Neuronal stem cell (in vitro differentiated cells): ENCODE measurements around the gene PLPP2.

Source experiments
- DNase-seq: peaks from one replicate; pipeline ENCODE4 v3.0.0-alpha.2; 2013; ENCODE audit warnings: low spot score
- H2AFZ ChIP-seq: one replicate; pipeline ENCODE4 v1.6.1; 2013; ENCODE audit warnings: mild to moderate bottlenecking, low read length, inconsistent platforms
- H2AK5ac ChIP-seq: 2 replicates; pipeline ENCODE4 v1.6.1; 2013; ENCODE audit warnings: low read depth, mild to moderate bottlenecking, inconsistent platforms, low read length, moderate library complexity, mixed read lengths
- H2BK120ac ChIP-seq: 2 replicates; pipeline ENCODE4 v1.6.1; 2013; ENCODE audit warnings: low read depth, mild to moderate bottlenecking, inconsistent platforms, low read length, moderate library complexity, mixed read lengths
- H2BK12ac ChIP-seq: one replicate; pipeline ENCODE4 v1.6.1; 2013; ENCODE audit warnings: low read length, inconsistent platforms
- H2BK15ac ChIP-seq: 2 replicates; pipeline ENCODE4 v1.6.1; 2013; ENCODE audit warnings: mild to moderate bottlenecking, low read length, inconsistent platforms, mixed read lengths
- H2BK5ac ChIP-seq: one replicate; pipeline ENCODE4 v1.6.1; 2013; ENCODE audit warnings: inconsistent platforms, mild to moderate bottlenecking, low read length, moderate library complexity
- H3K14ac ChIP-seq: one replicate; pipeline ENCODE4 v1.6.1; 2013; ENCODE audit warnings: low read length, inconsistent platforms
- H3K18ac ChIP-seq: 2 replicates; pipeline ENCODE4 v1.6.1; 2013; ENCODE audit warnings: low read length, inconsistent platforms
- H3K23ac ChIP-seq: 2 replicates; pipeline ENCODE4 v1.6.1; 2013; ENCODE audit warnings: low read depth, mild to moderate bottlenecking, mixed read lengths, low read length, inconsistent platforms; ENCODE audit not compliant: poor library complexity
- H3K27ac ChIP-seq: replicated peaks from 3 replicates; pipeline ENCODE4 v1.5.1; 2013; ENCODE audit warnings: low read length, inconsistent platforms
- H3K27me3 ChIP-seq, 3 experiments: 2 replicates each; pipeline ENCODE4 v1.6.1; 2013; ENCODE audit warnings: low read length in 3 of 3, mild to moderate bottlenecking in 2 of 3, inconsistent platforms in 1 of 3, low read depth in 1 of 3, mixed read lengths in 1 of 3, moderate library complexity in 1 of 3; ENCODE audit not compliant: control insufficient read depth in 3 of 3, insufficient read depth in 3 of 3
- H3K36me3 ChIP-seq, 2 donors: replicated peaks in 1 of 2; 2 replicates each; pipeline ENCODE4 v1.6.1; 2013; ENCODE audit warnings: low read length in 2 of 2; ENCODE audit not compliant: control insufficient read depth in 2 of 2, insufficient read depth in 2 of 2
- H3K4ac ChIP-seq: 2 replicates; pipeline ENCODE4 v1.6.1; 2013; ENCODE audit warnings: inconsistent platforms, mild to moderate bottlenecking, low read length, moderate library complexity
- H3K4me1 ChIP-seq, 2 donors: 1 replicate in 1 of 2; 2 replicates in 1 of 2; pipeline ENCODE4 v1.6.1; 2013; ENCODE audit warnings: low read length in 2 of 2, low read depth in 1 of 2; ENCODE audit not compliant: control insufficient read depth in 2 of 2, insufficient read depth in 1 of 2
- H3K4me2 ChIP-seq: one replicate; pipeline ENCODE4 v1.6.1; 2013; ENCODE audit warnings: mild to moderate bottlenecking, low read length, inconsistent platforms; ENCODE audit not compliant: insufficient read depth, poor library complexity, severe bottlenecking
- H3K4me3 ChIP-seq, 2 donors: 2 replicates each; pipeline ENCODE4 v1.5.1; 2013; ENCODE audit warnings: low read length in 2 of 2, mild to moderate bottlenecking in 2 of 2, inconsistent platforms in 1 of 2, moderate library complexity in 1 of 2
- H3K79me1 ChIP-seq: one replicate; pipeline ENCODE4 v1.6.1; 2013; ENCODE audit warnings: low read depth, mild to moderate bottlenecking, inconsistent platforms, low read length, moderate library complexity
- H3K9ac ChIP-seq: one replicate; pipeline ENCODE4 v1.6.1; 2013; ENCODE audit warnings: mild to moderate bottlenecking, low read depth, low read length, inconsistent platforms; ENCODE audit not compliant: poor library complexity
- H3K9me3 ChIP-seq, 2 donors: replicated peaks in 1 of 2; 2 replicates each; pipeline versions ENCODE3 to v1.6.1; 2013; ENCODE audit warnings: low read length in 2 of 2, mild to moderate bottlenecking in 2 of 2, inconsistent platforms in 1 of 2, low read depth in 1 of 2, mixed read lengths in 1 of 2, moderate library complexity in 1 of 2; ENCODE audit not compliant: control insufficient read depth in 2 of 2, insufficient read depth in 1 of 2
- H4K8ac ChIP-seq: one replicate; pipeline ENCODE4 v1.6.1; 2013; ENCODE audit warnings: low read depth, mild to moderate bottlenecking, inconsistent platforms, low read length, moderate library complexity
- H4K91ac ChIP-seq: one replicate; pipeline ENCODE4 v1.6.1; 2013; ENCODE audit warnings: low read length, low read depth, mild to moderate bottlenecking, inconsistent platforms; ENCODE audit not compliant: poor library complexity
- WGBS, 2 donors: extraction: QIAGEN DNeasy Blood & Tissue Kit; methylation state at CpG; one replicate each; pipeline ENCODE4 v1.1.7; 2013; ENCODE audit warnings: missing lambda C conversion rate in 2 of 2, mixed read lengths in 1 of 2; ENCODE audit not compliant: insufficient read length in 2 of 2, insufficient replicate concordance in 1 of 2; ENCODE audit errors: extremely low coverage in 2 of 2; 5-methylcytosine and 5-hydroxymethylcytosine counted together

Gene PLPP2

DNA sequence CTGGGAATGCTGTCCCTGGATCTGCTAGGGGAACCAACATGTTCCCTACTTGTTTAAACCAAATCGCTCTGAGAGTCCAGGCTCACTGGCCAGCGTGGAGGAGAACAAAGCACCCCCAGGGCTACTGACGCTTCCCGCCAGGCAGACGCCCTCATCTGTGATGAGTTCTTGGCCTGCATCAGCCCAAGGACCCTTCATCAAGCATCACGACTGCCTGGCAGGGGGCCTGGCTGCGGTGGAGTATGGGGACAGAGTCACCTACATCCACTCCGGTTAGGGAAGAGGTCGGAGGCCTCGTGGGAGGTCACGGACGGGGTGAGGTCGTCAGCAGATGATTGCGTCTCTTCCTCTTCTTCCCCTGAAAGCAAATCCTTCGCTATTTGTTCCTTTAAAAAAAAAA is 35.7 kb upstream of the PLPP2 start:
- Histone ChIP-seq H4K8ac (no peak overlapping the region), H2AFZ (no peak overlapping the region), H3K36me3 (peaks cover 78 to 96% of the 10 kb centered on the region in 2 donors), H2BK15ac (no peak overlapping the region), H3K4me2 (no peak overlapping the region), H2BK5ac (no peak overlapping the region), H2BK12ac (no peak overlapping the region), H2AK5ac (no peak overlapping the region), H2BK120ac (no peak overlapping the region), H3K27ac (no peak overlapping the region), H3K4ac (no peak overlapping the region), H3K23ac (no peak overlapping the region), H3K79me1 (peaks cover 9% of the 10 kb centered on the region), H3K9me3 (peaks cover 29 to 56% of the 10 kb centered on the region in 2 donors), H3K27me3 (no peaks in the 10 kb centered on the region), H3K4me3 (no peak overlapping the region), H3K14ac (no peak overlapping the region), H3K9ac (no peak overlapping the region), H3K4me1 (no peaks in the 10 kb centered on the region), H3K18ac (no peak overlapping the region), H4K91ac (no peak overlapping the region)
- no peak for DNase-seq
- WGBS, 2 donors = no CpG with 5 or more reads among the region's 15 CpGs

GRCh38 chr19:325937-326565 is 34.8 kb upstream of the PLPP2 start:
- H3K4ac ChIP-seq = no peak overlapping the region
- no peak overlapping the region for H3K4me2 ChIP-seq
- H2BK120ac ChIP-seq = no peak overlapping the region
- no CpG with 5 or more reads among the region's 33 CpGs for WGBS, 2 donors
- no peak overlapping the region for H3K18ac ChIP-seq
- H3K9ac ChIP-seq = peak overlapping the region; percentile 51
- H3K36me3 ChIP-seq = peaks cover 77 to 96% of the 10 kb centered on the region in 2 donors
- no peak overlapping the region for H2BK12ac ChIP-seq
- no peaks in the 10 kb centered on the region for H3K27me3 ChIP-seq
- H3K27ac ChIP-seq = no peak overlapping the region
- H3K79me1 ChIP-seq = peaks cover 9% of the 10 kb centered on the region
- no peak overlapping the region for H3K14ac ChIP-seq
- H2BK15ac ChIP-seq = no peak overlapping the region
- DNase-seq = no peak
- H4K8ac ChIP-seq = no peak overlapping the region
- H2BK5ac ChIP-seq = no peak overlapping the region
- H3K4me3 ChIP-seq = no peak overlapping the region
- no peak overlapping the region for H4K91ac ChIP-seq
- no peaks in the 10 kb centered on the region for H3K4me1 ChIP-seq
- H2AFZ ChIP-seq = no peak overlapping the region
- no peak overlapping the region for H3K23ac ChIP-seq
- peaks cover 30 to 55% of the 10 kb centered on the region in 2 donors for H3K9me3 ChIP-seq
- H2AK5ac ChIP-seq = no peak overlapping the region

DNA sequence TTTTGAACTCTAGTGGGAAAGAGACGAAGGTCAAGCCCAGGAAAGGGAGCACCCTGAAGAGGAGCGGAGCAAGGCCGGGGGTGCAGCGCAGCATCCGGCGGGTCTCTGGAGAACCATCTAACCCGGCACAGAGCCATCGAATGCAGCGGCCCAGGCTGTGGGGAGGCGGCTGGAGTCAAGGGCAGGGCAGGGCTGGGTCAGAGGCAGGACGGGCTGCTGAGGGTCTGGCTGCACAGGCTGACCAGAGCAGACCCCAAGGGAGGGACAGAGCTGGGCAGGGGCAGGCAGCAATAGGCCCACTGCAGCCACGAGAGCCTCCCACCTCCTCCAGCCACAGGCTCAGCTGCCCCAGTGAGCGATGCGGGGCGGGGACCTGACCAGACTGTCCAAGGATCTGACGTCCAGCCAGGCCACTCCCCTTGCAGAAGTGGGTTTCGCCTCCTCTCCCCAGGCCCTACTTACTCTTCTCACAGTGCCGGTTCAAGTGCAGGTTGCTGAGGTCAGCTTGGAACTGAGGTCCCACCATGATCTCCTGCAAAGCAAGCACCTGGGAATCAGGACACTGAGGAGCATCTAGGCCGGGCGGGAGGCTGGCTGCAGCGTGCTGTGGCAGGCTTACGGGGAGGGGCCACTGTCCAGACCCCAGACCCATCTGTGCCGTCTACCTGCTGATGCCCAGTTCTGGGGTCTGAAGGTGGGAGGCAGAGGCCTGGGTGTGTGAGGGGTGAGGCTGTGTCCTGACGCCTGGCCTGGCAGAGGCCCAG is 34.2 kb upstream of the PLPP2 start:
- no peak overlapping the region for H4K91ac ChIP-seq
- no CpG with 5 or more reads among the region's 24 CpGs for WGBS, 2 donors
- H3K9ac ChIP-seq = peak overlapping the region; percentile 51
- no peak overlapping the region for H3K4me2 ChIP-seq
- no peak overlapping the region for H3K23ac ChIP-seq
- H2BK15ac ChIP-seq = no peak overlapping the region
- H3K14ac ChIP-seq = no peak overlapping the region
- no peak overlapping the region for H4K8ac ChIP-seq
- no peaks in the 10 kb centered on the region for H3K4me1 ChIP-seq
- no peak overlapping the region for H2BK120ac ChIP-seq
- no peak overlapping the region for H3K4me3 ChIP-seq
- no peak overlapping the region for H3K27ac ChIP-seq
- peaks cover 34 to 55% of the 10 kb centered on the region in 2 donors for H3K9me3 ChIP-seq
- no peak overlapping the region for H3K4ac ChIP-seq
- DNase-seq = no peak
- no peak overlapping the region for H2AFZ ChIP-seq
- no peak overlapping the region for H2BK12ac ChIP-seq
- H3K27me3 ChIP-seq = no peaks in the 10 kb centered on the region
- H2AK5ac ChIP-seq = no peak overlapping the region
- H3K18ac ChIP-seq = no peak overlapping the region
- H2BK5ac ChIP-seq = no peak overlapping the region
- peaks cover 78 to 96% of the 10 kb centered on the region in 2 donors for H3K36me3 ChIP-seq
- H3K79me1 ChIP-seq = peaks cover 14% of the 10 kb centered on the region

- Histone ChIP-seq H3K4me3 (no peak overlapping the region), H3K4ac (no peak overlapping the region), H3K27me3 (no peaks in the 10 kb centered on the region), H2AFZ (no peak overlapping the region), H3K27ac (no peak overlapping the region), H3K4me1 (no peaks in the 10 kb centered on the region), H3K79me1 (peaks cover 14% of the 10 kb centered on the region), H3K18ac (no peak overlapping the region), H3K9ac (no peak overlapping the region), H2AK5ac (no peak overlapping the region), H3K9me3 (peaks cover 32 to 54% of the 10 kb centered on the region in 2 donors), H2BK15ac (no peak overlapping the region), H3K36me3 (peaks cover 80 to 97% of the 10 kb centered on the region in 2 donors), H4K91ac (no peak overlapping the region), H3K4me2 (no peak overlapping the region), H2BK12ac (no peak overlapping the region), H4K8ac (no peak overlapping the region), H3K23ac (no peak overlapping the region), H2BK120ac (no peak overlapping the region), H3K14ac (no peak overlapping the region), H2BK5ac (no peak overlapping the region)
- no CpG with 5 or more reads among the region's 8 CpGs for WGBS, 2 donors
- no peak for DNase-seq
These were observed 33.5 kb upstream of the PLPP2 start for GRCh38 chr19:324716-325115.
